HG03439 (cell line): Measurements from ENCODE around the gene BICRA.

ENCODE experiments used
- ATAC-seq: cut with Tn5 transposase; IDR thresholded peaks from one replicate; pipeline ENCODE4 v1.9.1; 2021; ENCODE audit warnings: mild to moderate bottlenecking, moderate library complexity; ENCODE audit not compliant: unreplicated experiment

Gene BICRA

DNA sequence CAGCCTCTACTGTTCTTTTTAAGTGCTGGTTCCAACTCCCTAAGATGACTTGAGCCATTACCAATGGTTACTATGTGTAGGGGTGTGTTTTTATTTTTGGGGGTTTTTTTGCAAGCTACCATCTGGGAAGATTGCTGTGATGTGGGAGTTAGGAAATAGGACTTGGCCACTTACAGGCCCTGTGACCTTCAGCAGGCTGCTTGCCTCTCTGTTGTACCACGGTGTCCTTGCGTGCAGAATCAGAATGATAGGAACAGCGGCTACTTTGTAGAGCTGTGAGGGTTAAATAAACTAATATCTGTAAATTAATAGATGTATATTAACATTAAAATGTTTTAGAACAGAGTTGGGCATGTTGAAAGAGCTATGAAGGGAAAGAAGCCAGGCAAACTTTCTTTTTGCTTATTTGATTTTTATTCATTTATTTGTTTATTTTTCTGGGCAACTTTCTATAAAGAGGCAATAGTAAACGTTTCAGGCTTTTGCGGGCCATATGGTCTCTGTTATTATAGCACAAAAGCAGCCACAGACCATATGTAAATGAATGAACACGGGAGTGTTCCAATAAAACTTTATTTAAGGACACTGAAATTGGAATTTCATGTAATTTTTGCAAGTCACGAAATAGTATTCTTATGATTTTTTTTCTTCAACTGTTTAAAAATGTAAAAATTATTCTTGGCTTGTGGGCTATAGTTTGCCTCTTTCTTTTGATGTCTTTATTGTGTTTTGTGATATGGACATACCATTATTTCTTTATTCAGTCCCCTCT lies 77.9 kb downstream of the BICRA start:
- no peak for ATAC-seq

DNA sequence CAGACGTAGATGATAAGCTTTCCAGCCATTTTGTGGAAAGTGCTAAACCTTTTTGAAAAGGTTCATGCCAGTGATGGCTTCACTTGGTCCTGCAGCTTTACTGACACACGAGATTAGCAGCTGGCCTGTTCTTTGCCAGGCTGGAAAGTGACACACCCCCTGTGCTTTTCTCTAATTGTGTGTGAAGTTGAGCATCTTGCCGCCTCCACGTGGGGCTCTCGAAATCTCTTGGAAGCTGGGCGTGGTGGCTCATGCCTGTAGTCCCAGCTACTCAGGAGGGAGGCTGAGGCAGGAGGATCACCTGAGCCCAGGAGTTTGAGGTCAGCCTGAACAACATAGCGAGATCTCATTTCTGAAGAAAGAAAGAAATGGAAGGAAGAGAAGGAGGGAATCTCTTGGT lies 79.0 kb downstream of the BICRA start:
- ATAC-seq = no peak

DNA sequence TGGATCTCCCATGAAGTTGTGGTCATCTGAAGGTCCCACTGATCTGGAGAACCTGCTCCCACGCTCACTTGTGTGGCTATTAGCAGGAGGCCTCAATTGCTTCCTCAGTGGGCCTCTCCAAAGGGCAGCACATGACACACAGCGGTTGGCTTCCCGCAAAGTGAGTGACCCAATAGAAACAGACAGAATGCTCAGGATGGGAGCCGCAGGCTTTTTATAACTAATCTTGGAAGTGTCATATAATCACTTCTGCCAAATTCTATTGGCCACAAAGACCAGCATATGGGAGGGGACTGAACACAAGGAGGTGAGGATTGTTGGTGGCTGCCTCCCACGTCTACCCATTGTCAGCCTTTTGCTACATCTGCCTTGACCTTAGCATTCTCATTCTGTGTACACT lies 82.2 kb downstream of the BICRA start:
- ATAC-seq = no peak

DNA sequence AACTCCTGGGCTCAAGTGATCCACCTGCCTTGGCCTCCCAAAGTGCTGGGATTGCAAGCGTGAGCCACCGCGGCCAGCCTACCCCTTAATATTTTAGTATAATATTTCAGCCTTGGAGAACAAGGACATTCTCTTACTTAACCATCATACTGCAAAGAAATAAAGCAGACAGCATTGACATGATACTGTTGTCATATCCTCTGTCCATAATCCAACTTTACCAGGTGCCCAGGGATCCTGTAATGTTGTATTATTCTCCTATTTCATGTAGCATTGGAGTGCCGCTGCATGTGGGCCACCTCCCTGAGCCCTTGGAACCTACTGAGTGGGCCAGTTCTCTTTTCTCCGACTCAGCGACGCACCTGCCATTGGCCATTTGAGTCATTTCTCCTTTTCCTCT lies 82.8 kb downstream of the BICRA start:
- no peak for ATAC-seq

GRCh38 chr19:47693489-47693888 lies 84.6 kb downstream of the BICRA start:
- ATAC-seq = no peak

GRCh38 chr19:47693903-47694302 lies 85.0 kb downstream of the BICRA start:
- ATAC-seq = no peak

- ATAC-seq = no peak
These were observed 85.7 kb downstream of the BICRA start for GRCh38 chr19:47694466-47695273.

DNA sequence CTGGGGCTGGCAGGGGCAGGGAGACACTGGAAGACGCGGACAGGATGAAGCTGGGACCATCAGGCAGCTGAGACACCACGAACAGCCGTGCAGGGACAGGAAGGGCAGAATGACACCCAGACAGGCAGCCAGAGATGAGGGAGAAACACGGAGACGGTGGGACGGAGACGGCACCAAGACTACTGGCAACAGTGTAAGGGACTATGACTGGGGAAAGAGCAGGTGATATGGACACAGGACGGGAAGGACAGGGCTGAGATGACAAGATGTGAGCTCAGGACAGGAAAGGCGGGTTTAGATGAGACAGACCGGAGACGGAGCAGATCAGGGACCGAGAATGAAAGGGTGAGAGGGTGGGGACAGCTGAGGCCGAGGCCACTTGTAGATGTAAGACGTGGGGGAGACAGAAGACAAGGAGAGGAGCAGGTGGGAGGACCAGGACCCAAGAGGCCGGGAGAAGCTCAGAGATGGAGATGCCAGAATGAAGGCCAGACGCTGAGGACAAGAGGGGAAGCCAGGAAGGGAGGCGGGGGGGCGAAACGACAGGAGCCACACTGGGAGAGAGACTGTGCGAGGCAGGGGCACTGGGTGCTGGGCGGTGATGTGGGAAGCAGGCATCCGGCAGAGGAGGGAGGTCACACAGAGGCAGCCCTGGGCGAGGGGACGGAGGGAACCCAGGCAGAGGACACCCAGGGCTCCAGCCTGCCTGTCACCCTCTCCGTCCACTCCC lies 86.8 kb downstream of the BICRA start:
- no peak for ATAC-seq

DNA sequence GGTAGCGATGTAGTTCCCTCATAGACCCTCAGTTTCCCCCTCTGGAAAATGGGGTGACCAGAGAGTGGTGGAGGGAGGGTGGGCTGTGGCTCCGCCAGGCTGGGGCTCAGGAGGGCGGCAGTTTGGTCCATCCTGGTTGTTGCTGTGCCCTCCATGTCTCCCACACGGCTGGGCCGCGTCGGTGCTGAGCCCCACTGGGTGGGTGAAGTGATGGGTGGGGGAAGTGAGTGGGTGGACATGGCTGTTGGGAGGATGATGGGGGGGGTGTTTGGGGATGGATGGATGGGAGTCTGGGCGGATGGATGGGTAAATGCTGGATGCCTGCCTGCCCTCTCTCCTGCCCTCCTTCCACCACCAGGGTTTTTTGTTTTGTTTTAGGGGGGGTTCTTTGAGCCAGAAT lies 87.7 kb downstream of the BICRA start:
- no peak for ATAC-seq

GRCh38 chr19:47697863-47698609 lies 89.1 kb downstream of the BICRA start:
- no peak for ATAC-seq

- no peak for ATAC-seq
These were observed 89.9 kb downstream of the BICRA start for GRCh38 chr19:47698631-47699359.

DNA sequence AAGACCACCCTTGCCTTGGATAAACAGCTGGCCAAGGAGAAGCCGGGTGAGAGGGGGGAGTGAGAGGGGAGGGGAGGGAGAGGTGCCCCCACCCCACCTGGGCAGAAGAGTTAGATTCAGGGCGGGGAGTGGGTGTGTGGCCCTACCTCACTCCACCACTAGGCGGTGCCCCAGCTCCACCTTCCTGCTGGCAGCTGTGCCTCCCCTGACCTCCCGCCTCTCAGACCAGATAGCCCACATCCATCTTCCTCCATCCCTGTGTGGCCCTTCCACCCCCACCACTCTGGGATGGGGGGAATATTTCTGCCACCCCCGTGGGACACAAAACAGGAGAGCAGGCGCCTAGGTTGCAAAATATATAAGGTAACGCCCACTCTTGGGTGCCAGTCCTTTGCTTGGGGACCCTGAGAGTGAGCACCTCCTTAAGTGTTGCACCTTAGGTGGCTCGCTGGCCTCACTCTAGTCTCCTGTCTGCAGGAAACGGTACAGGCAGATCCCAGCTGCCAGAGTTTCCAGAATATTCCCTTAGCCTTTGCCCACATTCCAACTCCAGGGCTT lies 90.5 kb downstream of the BICRA start:
- ATAC-seq = no peak

- ATAC-seq = no peak
These were observed 92.2 kb downstream of the BICRA start for GRCh38 chr19:47700934-47701716.

GRCh38 chr19:47701717-47702552 lies 93.0 kb downstream of the BICRA start:
- ATAC-seq = no peak

GRCh38 chr19:47702671-47703070 lies 93.7 kb downstream of the BICRA start:
- ATAC-seq = no peak

GRCh38 chr19:47703301-47703700 lies 94.4 kb downstream of the BICRA start:
- ATAC-seq = no peak

DNA sequence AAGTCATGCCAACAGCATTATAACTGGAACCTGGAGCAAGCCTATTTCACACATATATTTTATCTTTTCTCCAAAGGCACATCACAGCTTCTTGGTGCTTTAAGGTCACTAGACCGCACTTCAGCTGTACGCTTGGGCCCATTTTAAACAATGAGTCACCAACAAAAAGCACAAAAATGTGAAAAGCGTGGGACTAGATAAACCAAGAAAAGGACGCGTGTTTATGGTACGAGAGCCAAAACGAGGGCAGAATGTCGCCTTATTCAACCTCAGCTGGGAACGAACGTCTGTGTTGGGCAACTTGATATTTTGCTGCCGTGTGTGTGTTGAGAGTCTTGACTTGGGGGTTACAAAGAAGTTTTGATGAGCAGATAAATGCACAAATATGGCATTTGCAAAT lies 95.1 kb downstream of the BICRA start:
- ATAC-seq = no peak

- no peak for ATAC-seq
These were observed 95.7 kb downstream of the BICRA start for GRCh38 chr19:47704656-47705055.
